Measurements from ENCODE around the gene GMNN.
"Not testable (repeated sequence)": the region's sequence is repeated elsewhere in the genome, so short reads cannot be mapped to it uniquely, and the experiment has no call there.

Gene GMNN

GRCh38 chr6:24754378-24754777 is 20.4 kb upstream of the GMNN start:
- H4K8ac ChIP-seq (ENCODE audit: low read depth, low read length); H3K27me3 ChIP-seq (ENCODE audit: insufficient read depth, low read length); H3K4me1 ChIP-seq (ENCODE audit: control insufficient read depth in 1 of 2, insufficient read depth in 2 of 2, low read length in 2 of 2); H3K9ac ChIP-seq (ENCODE audit: low read length); H3K18ac ChIP-seq (ENCODE audit: low read length); DNase-seq; H3K4me2 ChIP-seq (ENCODE audit: low read length); H3K9me3 ChIP-seq (ENCODE audit: insufficient read depth, low read depth, low read length); H3K27ac ChIP-seq (ENCODE audit: low read depth, low read length); H4K12ac ChIP-seq (ENCODE audit: low read depth, low read length); H4K91ac ChIP-seq (ENCODE audit: low read depth, low read length); H3K23ac ChIP-seq (ENCODE audit: low read length); H2BK12ac ChIP-seq (ENCODE audit: low read length); H2AFZ ChIP-seq (ENCODE audit: insufficient read depth, low read length, poor library complexity); H2BK120ac ChIP-seq (ENCODE audit: insufficient read depth, low read length, poor library complexity); H3K4ac ChIP-seq (ENCODE audit: low read depth, low read length); H3K36me3 ChIP-seq (ENCODE audit: control insufficient read depth in 1 of 2, insufficient read depth in 2 of 2, low read length in 2 of 2); H3K4me3 ChIP-seq (ENCODE audit: low read depth, low read length); H3K79me2 ChIP-seq (ENCODE audit: control insufficient read depth, insufficient read depth, low read length, poor library complexity); H3K14ac ChIP-seq (ENCODE audit: low read length); H2AK5ac ChIP-seq (ENCODE audit: low read length); H3K79me1 ChIP-seq (ENCODE audit: low read length); H2BK5ac ChIP-seq (ENCODE audit: low read depth, low read length, poor library complexity): not testable (repeated sequence)
- no CpG with 5 or more reads among the region's 4 CpGs for WGBS (ENCODE audit: extremely low coverage, insufficient coverage, insufficient read length)

GRCh38 chr6:24755279-24755678 is 19.5 kb upstream of the GMNN start:
- no peak overlapping the region for H3K18ac ChIP-seq (ENCODE audit: low read length)
- no peak overlapping the region for H2BK120ac ChIP-seq (ENCODE audit: insufficient read depth, low read length, poor library complexity)
- H3K4me1 ChIP-seq (ENCODE audit: control insufficient read depth in 1 of 2, insufficient read depth in 2 of 2, low read length in 2 of 2), result no peaks in the 10 kb centered on the region
- no peak overlapping the region for H3K4me2 ChIP-seq (ENCODE audit: low read length)
- no peaks in the 10 kb centered on the region for H3K27me3 ChIP-seq (ENCODE audit: insufficient read depth, low read length)
- H3K14ac ChIP-seq (ENCODE audit: low read length), result no peak overlapping the region
- H3K27ac ChIP-seq (ENCODE audit: low read depth, low read length), result no peak overlapping the region
- H3K79me2 ChIP-seq (ENCODE audit: control insufficient read depth, insufficient read depth, low read length, poor library complexity), result no peaks in the 10 kb centered on the region
- no peak overlapping the region for H2AK5ac ChIP-seq (ENCODE audit: low read length)
- H4K91ac ChIP-seq (ENCODE audit: low read depth, low read length), result no peak overlapping the region
- H2AFZ ChIP-seq (ENCODE audit: insufficient read depth, low read length, poor library complexity), result no peak overlapping the region
- H3K9ac ChIP-seq (ENCODE audit: low read length), result no peak overlapping the region
- no peak overlapping the region for H2BK5ac ChIP-seq (ENCODE audit: low read depth, low read length, poor library complexity)
- H4K12ac ChIP-seq (ENCODE audit: low read depth, low read length), result no peak overlapping the region
- DNase-seq, result no peak
- no peak overlapping the region for H3K23ac ChIP-seq (ENCODE audit: low read length)
- no peak overlapping the region for H2BK12ac ChIP-seq (ENCODE audit: low read length)
- no peak overlapping the region for H3K4ac ChIP-seq (ENCODE audit: low read depth, low read length)
- no peaks in the 10 kb centered on the region for H3K36me3 ChIP-seq (ENCODE audit: control insufficient read depth in 1 of 2, insufficient read depth in 2 of 2, low read length in 2 of 2)
- H4K8ac ChIP-seq (ENCODE audit: low read depth, low read length), result no peak overlapping the region
- no peak overlapping the region for H3K4me3 ChIP-seq (ENCODE audit: low read depth, low read length)
- no peaks in the 10 kb centered on the region for H3K9me3 ChIP-seq (ENCODE audit: insufficient read depth, low read depth, low read length)
- H3K79me1 ChIP-seq (ENCODE audit: low read length), result no peaks in the 10 kb centered on the region

GRCh38 chr6:24757611-24758010 is 17.1 kb upstream of the GMNN start:
- H4K12ac ChIP-seq (ENCODE audit: low read depth, low read length), result no peak overlapping the region
- WGBS (ENCODE audit: extremely low coverage, insufficient coverage, insufficient read length), result no CpG with 5 or more reads among the region's 6 CpGs
- H3K4me1 ChIP-seq (ENCODE audit: control insufficient read depth in 1 of 2, insufficient read depth in 2 of 2, low read length in 2 of 2), result no peaks in the 10 kb centered on the region
- H2BK120ac ChIP-seq (ENCODE audit: insufficient read depth, low read length, poor library complexity), result no peak overlapping the region
- no peaks in the 10 kb centered on the region for H3K9me3 ChIP-seq (ENCODE audit: insufficient read depth, low read depth, low read length)
- H3K4me2 ChIP-seq (ENCODE audit: low read length), result no peak overlapping the region
- H3K18ac ChIP-seq (ENCODE audit: low read length), result no peak overlapping the region
- no peak overlapping the region for H3K4me3 ChIP-seq (ENCODE audit: low read depth, low read length)
- H2BK5ac ChIP-seq (ENCODE audit: low read depth, low read length, poor library complexity), result no peak overlapping the region
- no peak overlapping the region for H3K9ac ChIP-seq (ENCODE audit: low read length)
- no peak overlapping the region for H3K14ac ChIP-seq (ENCODE audit: low read length)
- H3K27me3 ChIP-seq (ENCODE audit: insufficient read depth, low read length), result no peaks in the 10 kb centered on the region
- no peak overlapping the region for H4K91ac ChIP-seq (ENCODE audit: low read depth, low read length)
- no peaks in the 10 kb centered on the region for H3K36me3 ChIP-seq (ENCODE audit: control insufficient read depth in 1 of 2, insufficient read depth in 2 of 2, low read length in 2 of 2)
- H3K79me1 ChIP-seq (ENCODE audit: low read length), result no peaks in the 10 kb centered on the region
- no peak overlapping the region for H2AK5ac ChIP-seq (ENCODE audit: low read length)
- no peak overlapping the region for H3K27ac ChIP-seq (ENCODE audit: low read depth, low read length)
- no peaks in the 10 kb centered on the region for H3K79me2 ChIP-seq (ENCODE audit: control insufficient read depth, insufficient read depth, low read length, poor library complexity)
- no peak overlapping the region for H2BK12ac ChIP-seq (ENCODE audit: low read length)
- no peak for DNase-seq
- H3K4ac ChIP-seq (ENCODE audit: low read depth, low read length), result no peak overlapping the region
- H4K8ac ChIP-seq (ENCODE audit: low read depth, low read length), result no peak overlapping the region
- H3K23ac ChIP-seq (ENCODE audit: low read length), result no peak overlapping the region
- no peak overlapping the region for H2AFZ ChIP-seq (ENCODE audit: insufficient read depth, low read length, poor library complexity)

GRCh38 chr6:24759718-24760117 is 15.0 kb upstream of the GMNN start:
- Histone ChIP-seq H3K14ac (ENCODE audit: low read length) (no peak overlapping the region), H3K4me2 (ENCODE audit: low read length) (no peak overlapping the region), H2BK5ac (ENCODE audit: low read depth, low read length, poor library complexity) (no peak overlapping the region), H3K27me3 (ENCODE audit: insufficient read depth, low read length) (no peaks in the 10 kb centered on the region), H3K36me3 (ENCODE audit: control insufficient read depth in 1 of 2, insufficient read depth in 2 of 2, low read length in 2 of 2) (no peaks in the 10 kb centered on the region), H4K8ac (ENCODE audit: low read depth, low read length) (no peak overlapping the region), H2AFZ (ENCODE audit: insufficient read depth, low read length, poor library complexity) (no peak overlapping the region), H3K9ac (ENCODE audit: low read length) (no peak overlapping the region), H3K79me2 (ENCODE audit: control insufficient read depth, insufficient read depth, low read length, poor library complexity) (no peaks in the 10 kb centered on the region), H3K9me3 (ENCODE audit: insufficient read depth, low read depth, low read length) (no peaks in the 10 kb centered on the region), H3K4me1 (ENCODE audit: control insufficient read depth in 1 of 2, insufficient read depth in 2 of 2, low read length in 2 of 2) (no peaks in the 10 kb centered on the region), H4K12ac (ENCODE audit: low read depth, low read length) (no peak overlapping the region), H3K4ac (ENCODE audit: low read depth, low read length) (no peak overlapping the region), H2BK12ac (ENCODE audit: low read length) (no peak overlapping the region), H3K79me1 (ENCODE audit: low read length) (no peaks in the 10 kb centered on the region), H2AK5ac (ENCODE audit: low read length) (no peak overlapping the region), H3K23ac (ENCODE audit: low read length) (no peak overlapping the region), H3K4me3 (ENCODE audit: low read depth, low read length) (no peak overlapping the region), H3K27ac (ENCODE audit: low read depth, low read length) (no peak overlapping the region), H4K91ac (ENCODE audit: low read depth, low read length) (no peak overlapping the region), H3K18ac (ENCODE audit: low read length) (no peak overlapping the region), H2BK120ac (ENCODE audit: insufficient read depth, low read length, poor library complexity) (no peak overlapping the region)
- no CpG with 5 or more reads among the region's 3 CpGs for WGBS (ENCODE audit: extremely low coverage, insufficient coverage, insufficient read length)
- no peak for DNase-seq

DNA sequence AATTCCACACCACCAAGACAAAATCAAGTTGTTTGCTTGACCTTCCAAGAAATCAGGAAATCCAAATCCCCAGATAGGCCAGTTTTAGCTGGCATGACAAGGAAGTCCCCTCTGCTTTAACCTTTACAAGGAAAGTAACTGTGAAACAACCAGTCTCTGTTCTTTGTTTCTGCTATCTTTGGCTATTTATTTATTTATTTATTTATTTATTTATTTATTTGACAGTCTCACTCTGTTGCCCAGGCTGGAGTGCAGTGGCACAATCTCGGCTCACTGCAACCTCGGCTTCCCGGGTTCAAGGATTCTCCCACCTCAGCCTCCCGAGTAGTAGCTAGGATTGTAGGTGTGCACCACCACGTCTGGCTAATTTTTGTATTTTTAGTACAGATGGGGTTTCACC is 14.5 kb upstream of the GMNN start:
- H3K14ac ChIP-seq (ENCODE audit: low read length), result no peak overlapping the region
- H3K27me3 ChIP-seq (ENCODE audit: insufficient read depth, low read length), result no peaks in the 10 kb centered on the region
- H4K8ac ChIP-seq (ENCODE audit: low read depth, low read length), result no peak overlapping the region
- H3K4ac ChIP-seq (ENCODE audit: low read depth, low read length), result no peak overlapping the region
- no peak overlapping the region for H2AK5ac ChIP-seq (ENCODE audit: low read length)
- no peaks in the 10 kb centered on the region for H3K36me3 ChIP-seq (ENCODE audit: control insufficient read depth in 1 of 2, insufficient read depth in 2 of 2, low read length in 2 of 2)
- no peak overlapping the region for H2BK5ac ChIP-seq (ENCODE audit: low read depth, low read length, poor library complexity)
- H3K9me3 ChIP-seq (ENCODE audit: insufficient read depth, low read depth, low read length), result no peaks in the 10 kb centered on the region
- no peak overlapping the region for H3K4me3 ChIP-seq (ENCODE audit: low read depth, low read length)
- DNase-seq, result no peak
- no peaks in the 10 kb centered on the region for H3K79me1 ChIP-seq (ENCODE audit: low read length)
- no peak overlapping the region for H3K9ac ChIP-seq (ENCODE audit: low read length)
- H3K18ac ChIP-seq (ENCODE audit: low read length), result no peak overlapping the region
- H3K4me1 ChIP-seq (ENCODE audit: control insufficient read depth in 1 of 2, insufficient read depth in 2 of 2, low read length in 2 of 2), result no peaks in the 10 kb centered on the region
- no peak overlapping the region for H4K12ac ChIP-seq (ENCODE audit: low read depth, low read length)
- H2BK12ac ChIP-seq (ENCODE audit: low read length), result no peak overlapping the region
- no peak overlapping the region for H3K4me2 ChIP-seq (ENCODE audit: low read length)
- no peak overlapping the region for H3K23ac ChIP-seq (ENCODE audit: low read length)
- H4K91ac ChIP-seq (ENCODE audit: low read depth, low read length), result no peak overlapping the region
- no peak overlapping the region for H2BK120ac ChIP-seq (ENCODE audit: insufficient read depth, low read length, poor library complexity)
- H3K27ac ChIP-seq (ENCODE audit: low read depth, low read length), result no peak overlapping the region
- WGBS (ENCODE audit: extremely low coverage, insufficient coverage, insufficient read length), result no CpG with 5 or more reads among the region's 5 CpGs
- H3K79me2 ChIP-seq (ENCODE audit: control insufficient read depth, insufficient read depth, low read length, poor library complexity), result no peaks in the 10 kb centered on the region
- no peak overlapping the region for H2AFZ ChIP-seq (ENCODE audit: insufficient read depth, low read length, poor library complexity)
